Right lung (tissue), 5 donors: ENCODE results near the gene NAGLU. TPM values are rescaled to one million over a fixed set of nuclear protein-coding genes. Genes with fewer than 3 reads are reported as not detected.

Experiments
- DNase-seq, 2 donors: peaks; one replicate each; pipeline ENCODE4 v3.0.0-alpha.2; 2013
- polyA plus RNA-seq, 5 donors: library from polyadenylated mRNA; unstranded; fragments of 120-200 nt; gene quantifications; one replicate each; pipeline versions ENCODE4 v1.2.1 to v1.2.3, GENCODE V29; 2013; ENCODE audit warnings: inconsistent platforms in 1 of 5, low replicate concordance in 1 of 5; ENCODE audit not compliant: insufficient read length in 5 of 5, insufficient read depth in 1 of 5

NAGLU gene
- polyA plus RNA-seq, 5 donors: 9.8 to 19.2 (median 14.4) TPM

DNA sequence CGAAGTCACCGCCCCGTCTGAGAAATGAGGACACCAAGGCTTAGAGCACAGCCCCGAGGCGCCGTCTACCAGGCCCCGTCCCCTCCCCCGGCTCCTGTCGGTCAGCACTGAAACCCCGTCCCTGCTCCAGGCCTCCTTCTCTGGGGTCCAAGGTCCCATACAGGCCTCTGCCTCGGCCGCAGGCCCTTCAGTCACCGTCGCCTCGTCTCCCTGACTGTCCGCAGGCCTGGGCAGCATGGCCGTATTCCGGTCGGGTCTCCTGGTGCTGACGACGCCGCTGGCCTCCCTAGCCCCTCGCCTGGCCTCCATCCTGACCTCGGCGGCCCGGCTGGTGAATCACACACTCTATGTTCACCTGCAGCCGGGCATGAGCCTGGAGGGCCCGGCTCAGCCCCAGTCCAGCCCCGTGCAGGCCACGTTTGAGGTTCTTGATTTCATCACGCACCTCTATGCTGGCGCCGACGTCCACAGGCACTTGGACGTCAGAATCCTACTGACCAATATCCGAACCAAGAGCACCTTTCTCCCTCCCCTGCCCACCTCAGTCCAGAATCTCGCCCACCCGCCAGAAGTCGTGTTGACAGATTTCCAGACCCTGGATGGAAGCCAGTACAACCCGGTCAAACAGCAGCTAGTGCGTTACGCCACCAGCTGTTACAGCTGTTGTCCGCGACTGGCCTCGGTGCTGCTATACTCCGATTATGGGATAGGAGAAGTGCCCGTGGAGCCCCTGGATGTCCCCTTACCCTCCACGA, 26.5 kb downstream of the NAGLU start:
- DNase-seq: no peak

DNA sequence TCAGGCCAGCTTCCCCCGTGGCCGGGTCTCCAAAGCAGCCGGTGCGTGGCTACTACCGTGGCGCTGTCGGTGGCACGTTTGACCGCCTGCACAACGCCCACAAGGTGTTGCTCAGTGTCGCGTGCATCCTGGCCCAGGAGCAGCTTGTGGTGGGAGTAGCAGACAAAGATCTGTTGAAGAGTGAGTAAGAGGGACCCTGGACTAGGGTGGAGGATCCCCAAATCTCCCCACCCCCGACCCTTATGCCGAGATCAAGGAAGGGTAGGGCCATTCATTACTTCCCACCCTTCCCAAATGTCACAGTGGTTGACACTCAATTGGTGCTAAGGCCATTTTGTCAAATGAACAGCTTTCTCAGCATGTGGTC, 27.1 kb downstream of the NAGLU start:
- DNase-seq: no peak

DNA sequence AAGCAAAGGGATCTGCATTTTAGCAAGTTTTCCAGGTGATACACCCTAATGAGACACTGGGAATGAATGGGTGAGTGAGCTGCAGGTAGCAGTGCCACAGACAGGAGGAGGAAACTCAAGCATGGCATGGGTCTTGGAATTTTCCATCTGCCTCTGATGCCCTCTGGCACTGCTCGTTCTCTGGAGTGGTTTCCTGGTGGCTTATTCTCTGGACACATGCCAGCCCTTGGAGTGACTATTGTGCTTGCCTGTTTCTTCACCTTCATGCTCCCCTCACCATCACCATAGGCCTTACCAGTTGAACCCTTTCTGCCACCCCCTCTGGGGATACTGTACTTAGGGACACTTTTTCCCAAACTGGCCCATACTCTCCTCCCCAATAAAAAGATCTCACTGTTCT, 27.5 kb downstream of the NAGLU start:
- no peak for DNase-seq

GRCh38 chr17:42563950-42564349, 27.9 kb downstream of the NAGLU start:
- DNase-seq: no peak

GRCh38 chr17:42564815-42565522, 28.9 kb downstream of the NAGLU start:
- no peak for DNase-seq

DNA sequence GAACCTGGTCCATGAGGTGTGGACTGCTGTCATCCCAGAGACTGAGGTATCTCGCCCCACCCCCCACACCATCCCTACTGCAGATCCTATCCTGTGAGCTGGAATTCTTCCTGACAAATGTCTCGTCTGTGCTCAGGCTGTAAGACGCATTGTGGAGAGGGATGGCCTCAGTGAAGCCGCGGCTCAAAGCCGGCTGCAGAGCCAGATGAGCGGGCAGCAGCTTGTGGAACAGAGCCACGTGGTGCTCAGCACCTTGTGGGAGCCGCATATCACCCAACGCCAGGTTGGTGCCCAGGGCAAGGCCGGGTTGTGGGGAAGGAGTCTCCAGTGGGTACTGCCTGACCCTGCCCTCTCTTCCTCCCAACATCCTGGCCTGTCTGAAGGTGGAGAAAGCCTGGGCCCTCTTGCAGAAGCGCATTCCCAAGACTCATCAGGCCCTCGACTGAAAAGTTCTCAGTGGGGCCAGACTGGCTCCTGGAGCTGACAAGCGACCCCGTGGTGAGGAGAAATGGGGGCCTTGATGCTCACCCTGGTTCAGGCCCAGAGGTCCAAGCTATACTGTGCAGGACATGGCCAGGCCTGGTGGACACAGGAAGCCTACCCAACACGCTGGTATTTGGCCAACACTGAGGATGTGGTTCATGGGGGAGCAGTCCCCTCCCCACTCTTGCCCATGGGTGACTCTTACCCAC, 29.6 kb downstream of the NAGLU start:
- no peak for DNase-seq

DNA sequence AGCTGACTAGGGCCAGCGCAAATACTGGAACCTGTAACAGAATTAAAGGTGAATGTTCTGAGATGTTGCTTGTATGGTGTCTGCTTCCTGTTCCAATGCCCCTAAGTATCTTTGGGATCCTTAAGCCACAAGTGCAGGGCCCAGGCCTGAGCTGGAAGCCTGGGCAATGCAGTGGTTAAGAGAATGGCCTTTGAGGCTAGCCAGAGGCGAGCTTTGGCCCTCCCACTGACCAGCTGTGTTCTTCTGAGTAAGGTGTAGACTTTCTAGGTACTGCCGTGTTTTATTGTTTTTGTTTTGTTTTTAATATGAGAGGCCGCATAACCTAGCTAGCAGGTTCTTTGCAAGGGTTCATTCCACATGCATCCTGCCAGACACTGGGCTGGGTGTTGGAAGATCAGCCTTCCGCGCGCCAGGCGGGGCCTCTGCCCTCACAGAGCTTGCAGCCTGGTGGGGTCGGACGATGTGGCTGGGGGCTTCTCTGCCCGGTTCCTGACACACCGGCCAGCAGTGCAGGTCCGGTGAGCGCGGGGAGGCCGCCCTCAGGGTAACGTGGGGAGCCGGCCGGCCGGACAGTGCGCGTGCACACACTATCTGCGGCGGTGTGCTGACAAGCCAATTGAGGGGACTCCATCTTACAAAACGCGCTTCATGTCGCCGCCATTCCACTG, 30.3 kb downstream of the NAGLU start:
- DNase-seq: no peak

DNA sequence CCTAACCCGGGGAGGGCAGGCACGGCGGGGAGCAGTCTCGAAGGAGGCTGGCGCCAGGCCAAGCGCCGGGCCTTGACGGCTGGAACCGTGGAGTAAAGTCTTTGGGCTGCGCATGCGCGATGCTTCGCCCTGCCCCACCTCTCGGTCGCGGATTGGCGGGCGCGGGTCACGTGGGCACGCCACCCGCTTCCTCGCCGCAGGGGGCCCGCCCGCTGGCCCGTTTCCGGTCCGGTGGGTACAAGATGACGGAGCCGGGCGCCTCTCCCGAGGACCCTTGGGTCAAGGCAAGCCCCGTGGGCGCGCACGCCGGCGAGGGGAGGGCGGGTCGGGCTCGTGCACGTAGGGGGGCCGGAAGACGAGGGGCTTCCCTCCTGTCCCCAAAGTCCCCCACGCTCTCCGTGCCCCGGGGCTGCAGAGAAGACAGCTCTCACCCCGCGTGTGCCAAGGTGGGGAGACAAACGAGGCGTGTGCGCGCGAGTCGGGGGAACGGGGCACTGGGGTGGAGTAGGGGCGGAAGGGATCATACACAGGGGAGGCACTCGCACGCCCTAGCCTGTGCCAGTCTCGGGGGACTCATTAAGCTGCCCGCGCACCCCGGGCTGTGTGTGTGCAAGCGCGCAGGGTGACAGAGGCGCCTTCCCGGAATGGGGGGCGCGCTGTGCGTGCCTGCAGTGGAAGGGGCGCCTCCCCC, 31.0 kb downstream of the NAGLU start, which contains the start of gene MLX:
TSS of gene MLX (plus strand) at position 218 of the 691 bp plus-strand sequence. CDS start at position 243, 25 bp downstream.
- DNase-seq: peak; percentile 92 to 93

- no peak for DNase-seq
These were observed 32.5 kb downstream of the NAGLU start for GRCh38 chr17:42568341-42569111.

GRCh38 chr17:42571435-42572225, 35.6 kb downstream of the NAGLU start:
- DNase-seq: no peak

GRCh38 chr17:42573095-42573494, 37.1 kb downstream of the NAGLU start:
- DNase-seq: no peak

- DNase-seq: no peak
These were observed 38.4 kb downstream of the NAGLU start for GRCh38 chr17:42574463-42574862.

- DNase-seq: no peak
These were observed 41.1 kb downstream of the NAGLU start for GRCh38 chr17:42577140-42577531.

- DNase-seq: peak; percentile 90 to 91
These were observed 41.7 kb downstream of the NAGLU start, which contains the start of gene PSMC3IP for GRCh38 chr17:42577532-42578281. Gene PSMC3IP (minus strand): TSS chr17:42577729. CDS start chr17:42577686, 43 bp downstream.

- peak; percentile 65 to 70 for DNase-seq
These were observed 42.3 kb downstream of the NAGLU start for GRCh38 chr17:42578282-42578869.

GRCh38 chr17:42579794-42580551, 43.9 kb downstream of the NAGLU start:
- no peak for DNase-seq

DNA sequence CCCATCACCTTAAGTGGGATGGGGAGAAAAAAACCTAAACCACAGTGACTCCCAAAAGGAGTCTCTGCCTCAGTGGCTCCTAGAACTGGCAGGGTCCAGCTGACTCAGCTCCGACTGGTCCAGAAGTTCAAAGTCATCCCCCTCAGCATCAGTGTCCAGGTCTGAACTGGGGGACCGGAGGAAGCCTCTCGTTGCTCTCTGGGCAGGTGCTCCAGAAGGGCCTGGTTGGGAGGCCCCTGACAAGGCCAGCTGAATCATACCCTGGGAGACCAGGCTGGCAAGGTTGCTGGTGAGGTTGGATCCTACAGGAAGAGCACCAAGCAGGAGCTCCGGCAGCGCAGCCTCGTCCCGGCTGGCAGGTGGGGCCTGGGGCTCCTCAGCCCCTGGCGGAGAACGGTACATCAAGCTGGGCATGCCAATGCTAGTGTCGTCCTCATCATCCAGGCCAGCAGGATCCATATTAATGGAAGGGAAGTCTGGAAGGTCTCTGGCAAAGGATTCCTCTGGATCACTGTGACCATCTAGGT, 45.8 kb downstream of the NAGLU start:
- no peak for DNase-seq
